ENCODE results near the gene CDON. TPM values are rescaled to one million over a fixed set of nuclear protein-coding genes. Genes with fewer than 3 reads are reported as not detected.

CDON gene
- total RNA-seq, 2 donors from 2014 or later = 10.4 to 17.7 TPM

DNA sequence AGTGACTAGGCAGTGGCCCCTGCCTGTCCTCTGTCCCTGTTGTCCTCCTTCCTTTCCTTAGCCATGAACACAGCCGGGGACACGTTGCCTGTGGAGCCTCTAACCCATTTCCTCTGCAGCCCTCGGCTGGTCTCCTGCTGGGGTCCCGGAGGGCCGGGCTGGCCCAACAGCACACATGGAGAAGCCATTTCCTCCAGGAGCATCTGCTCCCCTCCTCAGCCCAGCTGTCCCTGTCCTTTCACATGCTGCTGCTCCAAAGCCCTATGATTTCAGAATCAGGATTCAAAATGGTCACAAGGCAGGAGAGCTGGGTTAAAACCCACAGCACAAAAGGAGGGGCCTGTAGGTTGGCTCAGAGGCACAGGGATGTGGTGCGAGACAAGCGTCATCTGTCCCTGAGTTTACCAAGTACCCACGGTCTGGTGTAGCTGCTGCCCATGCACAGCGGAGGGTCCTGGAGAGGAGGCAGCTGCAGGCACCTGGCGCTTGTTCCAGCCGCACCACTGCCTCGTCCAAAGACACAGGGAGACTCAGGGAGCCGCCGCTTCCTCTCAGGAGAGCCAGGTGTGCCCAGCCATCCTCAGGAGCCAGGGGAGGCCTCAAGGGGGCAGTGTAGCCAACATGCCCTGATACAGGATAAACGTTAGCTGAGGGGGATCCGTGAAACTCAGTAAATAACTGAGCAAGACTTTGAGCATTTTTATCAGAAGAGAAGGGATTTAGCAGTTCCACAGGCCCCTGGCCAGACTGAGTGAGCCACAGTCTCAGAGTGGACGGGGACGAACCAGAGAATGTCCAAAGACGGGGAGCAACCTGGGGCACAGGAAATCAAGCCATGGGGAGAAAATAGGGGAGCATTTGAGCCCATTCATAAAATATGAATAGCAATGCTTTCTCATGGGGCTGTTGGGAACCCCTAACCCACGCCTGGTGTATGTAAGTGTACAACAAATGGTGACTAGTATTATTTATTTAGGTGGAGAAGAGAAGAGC, 120.8 kb downstream of the CDON start:
- no peaks in the 10 kb centered on the region for H3K36me3 ChIP-seq
- H3K9me3 ChIP-seq = no peaks in the 10 kb centered on the region
- ATAC-seq (ENCODE audit: insufficient number of reproducible peaks, low FRiP score, low read depth) (no peak), DNase-seq (ENCODE audit: low spot score) (no peak)
- TF ChIP-seq, protein P1, sequence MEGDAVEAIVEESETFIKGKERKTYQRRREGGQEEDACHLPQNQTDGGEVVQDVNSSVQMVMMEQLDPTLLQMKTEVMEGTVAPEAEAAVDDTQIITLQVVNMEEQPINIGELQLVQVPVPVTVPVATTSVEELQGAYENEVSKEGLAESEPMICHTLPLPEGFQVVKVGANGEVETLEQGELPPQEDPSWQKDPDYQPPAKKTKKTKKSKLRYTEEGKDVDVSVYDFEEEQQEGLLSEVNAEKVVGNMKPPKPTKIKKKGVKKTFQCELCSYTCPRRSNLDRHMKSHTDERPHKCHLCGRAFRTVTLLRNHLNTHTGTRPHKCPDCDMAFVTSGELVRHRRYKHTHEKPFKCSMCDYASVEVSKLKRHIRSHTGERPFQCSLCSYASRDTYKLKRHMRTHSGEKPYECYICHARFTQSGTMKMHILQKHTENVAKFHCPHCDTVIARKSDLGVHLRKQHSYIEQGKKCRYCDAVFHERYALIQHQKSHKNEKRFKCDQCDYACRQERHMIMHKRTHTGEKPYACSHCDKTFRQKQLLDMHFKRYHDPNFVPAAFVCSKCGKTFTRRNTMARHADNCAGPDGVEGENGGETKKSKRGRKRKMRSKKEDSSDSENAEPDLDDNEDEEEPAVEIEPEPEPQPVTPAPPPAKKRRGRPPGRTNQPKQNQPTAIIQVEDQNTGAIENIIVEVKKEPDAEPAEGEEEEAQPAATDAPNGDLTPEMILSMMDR (IDR thresholded peaks at IDR 0.05) = peak; percentile 44
- H3K27me3 ChIP-seq (replicated peaks; ENCODE audit: insufficient read depth) = no peaks in the 10 kb centered on the region
- H3K4me1 ChIP-seq (ENCODE audit: control insufficient read depth in 1 of 2, low read depth in 2 of 2) = no peaks in the 10 kb centered on the region
- H3K4me3 ChIP-seq = no peak overlapping the region
- H3K27ac ChIP-seq = no peak overlapping the region

DNA sequence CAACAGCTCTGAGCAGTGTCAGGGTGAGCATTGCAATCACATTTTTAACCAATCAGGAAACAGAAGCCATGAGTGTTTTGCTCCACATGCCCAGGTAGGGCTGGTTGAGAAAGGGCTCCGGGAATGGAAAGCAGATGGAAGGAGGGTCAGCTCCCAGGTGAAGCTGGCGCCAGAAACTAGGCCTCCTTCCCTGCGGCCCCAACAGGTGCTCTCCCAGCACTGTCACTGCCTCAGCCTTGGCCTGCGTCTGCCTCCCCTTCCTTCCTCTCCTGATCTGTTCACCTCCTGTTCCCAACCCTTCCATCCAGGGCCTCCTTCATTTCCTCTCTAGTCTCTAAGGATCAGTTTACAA, 121.4 kb downstream of the CDON start:
- Histone ChIP-seq H3K4me3 (no peak overlapping the region), H3K9me3 (no peaks in the 10 kb centered on the region), H3K36me3 (no peaks in the 10 kb centered on the region), H3K27me3 (replicated peaks; ENCODE audit: insufficient read depth) (no peaks in the 10 kb centered on the region), H3K4me1 (ENCODE audit: control insufficient read depth in 1 of 2, low read depth in 2 of 2) (no peaks in the 10 kb centered on the region), H3K27ac (no peak overlapping the region)
- no peak for ATAC-seq (ENCODE audit: insufficient number of reproducible peaks, low FRiP score, low read depth)
- TF ChIP-seq, protein P1 (IDR thresholded peaks at IDR 0.05) = no peak
- no peak for DNase-seq (ENCODE audit: low spot score)

DNA sequence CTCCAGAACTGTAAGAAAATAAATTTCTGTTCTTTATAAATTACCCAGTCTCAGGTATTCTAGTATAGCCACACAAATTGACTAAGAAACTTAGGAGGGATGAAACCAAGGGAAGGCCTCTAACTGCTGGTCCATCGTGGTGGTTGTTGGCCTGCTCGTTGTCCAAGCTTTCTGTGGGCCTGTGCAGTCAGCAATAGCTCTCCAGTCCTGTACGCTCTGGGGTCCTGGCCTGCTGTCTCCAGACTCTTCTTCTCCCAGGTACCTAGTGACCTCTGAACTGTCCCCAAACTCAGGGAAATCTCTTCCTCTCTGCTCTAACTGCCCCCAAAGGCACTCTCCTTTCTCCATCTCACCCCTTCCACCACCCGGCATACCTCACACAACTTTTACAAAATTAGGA, 122.5 kb downstream of the CDON start:
- no peak overlapping the region for H3K4me3 ChIP-seq
- TF ChIP-seq, protein P1 (IDR thresholded peaks at IDR 0.05) = no peak

DNA sequence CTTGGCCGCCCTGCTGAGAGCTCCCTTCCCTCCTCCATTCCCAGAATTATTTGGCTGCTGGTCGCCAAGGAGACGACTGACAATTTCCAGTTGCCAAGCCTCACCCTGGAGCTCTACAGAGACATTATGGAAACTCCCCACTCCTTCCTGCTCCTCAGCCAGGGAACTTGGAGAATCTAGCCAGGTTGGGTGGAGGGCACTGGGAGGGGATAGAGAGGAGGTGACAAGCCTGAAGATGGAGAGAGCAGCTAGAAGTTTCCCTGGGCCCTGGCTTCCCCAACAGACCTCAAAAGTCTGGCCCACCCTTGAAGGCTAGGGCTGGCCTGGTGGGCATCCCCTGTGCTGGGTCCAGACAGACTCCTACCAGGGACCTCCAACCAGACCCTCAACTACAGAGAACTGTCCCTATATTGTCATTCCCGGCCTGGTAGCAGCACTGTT, 123.6 kb downstream of the CDON start:
- Histone ChIP-seq H3K9me3 (no peaks in the 10 kb centered on the region), H3K4me3 (no peak overlapping the region), H3K27ac (no peak overlapping the region), H3K36me3 (no peaks in the 10 kb centered on the region), H3K4me1 (ENCODE audit: control insufficient read depth in 1 of 2, low read depth in 2 of 2) (no peaks in the 10 kb centered on the region), H3K27me3 (replicated peaks; ENCODE audit: insufficient read depth) (no peaks in the 10 kb centered on the region)
- TF ChIP-seq, protein P1 (IDR thresholded peaks at IDR 0.05) = no peak
- ATAC-seq (ENCODE audit: insufficient number of reproducible peaks, low FRiP score, low read depth) (no peak), DNase-seq (ENCODE audit: low spot score) (no peak)

More for the DNA sequence above, 122.5 kb downstream of the CDON start:
- no peaks in the 10 kb centered on the region for H3K36me3 ChIP-seq
- H3K27me3 ChIP-seq (replicated peaks; ENCODE audit: insufficient read depth) = no peaks in the 10 kb centered on the region
- H3K4me1 ChIP-seq (ENCODE audit: control insufficient read depth in 1 of 2, low read depth in 2 of 2) = no peaks in the 10 kb centered on the region
- no peak overlapping the region for H3K27ac ChIP-seq
- ATAC-seq (ENCODE audit: insufficient number of reproducible peaks, low FRiP score, low read depth) (no peak), DNase-seq (ENCODE audit: low spot score) (no peak)
- no peaks in the 10 kb centered on the region for H3K9me3 ChIP-seq

DNA sequence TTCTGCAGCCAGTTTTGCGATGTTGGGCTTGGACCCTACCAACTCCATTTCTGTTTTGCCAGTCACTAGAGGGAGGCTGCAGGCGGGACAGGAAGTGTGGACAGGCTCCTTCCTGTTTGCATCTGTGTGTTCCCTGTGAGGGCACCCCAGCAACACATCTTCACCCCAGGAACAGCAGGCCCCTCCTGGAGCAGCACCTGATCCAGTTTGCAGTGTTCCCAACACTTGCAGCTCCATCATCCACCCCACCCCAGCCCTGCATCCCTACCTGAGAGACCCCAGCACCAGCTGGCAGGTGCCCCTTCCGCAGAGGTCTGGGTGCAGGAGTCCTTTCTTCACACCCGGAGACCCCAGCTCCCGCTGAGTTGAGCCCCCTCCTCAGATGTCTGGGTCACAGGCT, 124.2 kb downstream of the CDON start:
- DNase-seq (ENCODE audit: low spot score) (no peak), ATAC-seq (ENCODE audit: insufficient number of reproducible peaks, low FRiP score, low read depth) (no peak)
- Histone ChIP-seq H3K27me3 (replicated peaks; ENCODE audit: insufficient read depth) (no peaks in the 10 kb centered on the region), H3K4me1 (ENCODE audit: control insufficient read depth in 1 of 2, low read depth in 2 of 2) (no peaks in the 10 kb centered on the region), H3K4me3 (no peak overlapping the region), H3K36me3 (no peaks in the 10 kb centered on the region), H3K27ac (no peak overlapping the region), H3K9me3 (no peaks in the 10 kb centered on the region)
- TF ChIP-seq, protein P1 (IDR thresholded peaks at IDR 0.05) = no peak
